ENCODE measurements around the gene CSNK1G3.
"Not testable (repeated sequence)": the region's sequence is repeated elsewhere in the genome, so short reads cannot be mapped to it uniquely, and the experiment has no call there.

The CSNK1G3 gene

DNA sequence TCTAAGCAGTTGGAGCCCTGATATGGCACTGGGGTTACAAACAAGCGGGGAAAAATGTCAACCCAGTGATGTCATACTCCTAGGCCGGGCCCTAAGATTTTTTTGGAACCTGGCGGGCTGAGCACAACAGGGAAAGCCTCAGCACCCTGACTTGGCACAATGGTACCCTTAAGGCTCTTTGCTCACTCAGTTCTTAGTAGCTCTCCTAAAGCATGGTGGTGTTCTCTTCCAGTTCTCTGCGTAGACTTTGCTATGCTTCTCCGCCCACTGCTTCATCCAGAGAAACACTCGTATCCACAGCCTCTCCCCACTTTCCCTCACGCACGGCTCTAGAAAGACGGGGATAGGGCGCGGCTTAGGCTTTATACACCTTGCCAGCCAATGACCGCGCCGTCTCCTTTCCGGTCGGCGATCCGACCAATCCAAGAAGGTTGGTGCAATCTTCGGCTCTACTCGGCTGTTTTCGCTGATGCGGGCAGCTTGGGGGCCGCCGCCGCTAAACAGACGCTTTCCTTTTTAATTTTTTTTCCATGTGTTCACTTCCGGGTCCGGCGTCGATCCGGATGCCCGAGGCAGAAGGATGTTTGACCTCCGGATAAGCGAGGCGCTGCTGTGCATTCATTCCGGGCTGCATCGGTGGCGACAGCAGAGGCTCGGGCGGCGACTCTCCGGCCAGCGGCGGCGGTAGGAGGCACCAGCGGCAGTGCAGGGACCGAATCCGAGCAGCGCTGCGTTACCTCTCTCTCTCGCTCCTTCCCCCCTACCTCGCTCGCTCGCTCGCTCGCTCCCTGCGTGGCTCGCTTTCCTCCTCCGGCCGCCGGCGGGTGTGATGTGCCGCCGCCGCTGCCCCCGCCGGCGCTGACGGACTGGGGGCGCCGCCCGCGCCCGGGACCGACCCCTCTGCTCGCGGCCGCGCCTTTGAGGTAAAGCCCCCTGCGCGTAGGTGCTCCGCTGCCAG, at the start of gene CSNK1G3:
CSNK1G3 (plus strand) TSS at position 530 of the 958 bp plus-strand sequence. CDS start 33,487 bp downstream, outside the sequence.
- intact Hi-C loops (cut with DNase I), result loop anchor here (2.0 kb wide), 1 partner anchor 89 kb away; the partner anchor contains the start of gene CEP120
- peak; percentile 90 to 98 (median 96) for DNase-seq

DNA sequence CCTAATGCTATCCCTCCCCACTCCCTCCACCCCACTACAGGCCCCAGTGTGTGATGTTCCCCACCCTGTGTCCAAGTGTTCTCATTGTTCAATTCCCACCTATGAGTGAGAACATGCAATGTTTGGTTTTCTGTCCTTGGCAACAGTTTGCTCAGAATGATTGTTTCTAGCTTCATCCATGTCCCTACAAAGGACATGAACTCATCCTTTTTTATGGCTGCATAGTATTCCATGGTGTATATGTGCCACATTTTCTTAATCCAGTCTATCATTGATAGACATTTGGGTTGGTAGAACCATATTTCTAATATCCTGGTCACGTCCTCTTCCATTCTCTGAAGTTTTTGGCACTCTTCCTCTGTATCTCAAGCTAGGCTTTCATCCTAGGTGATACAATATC, 45.1 kb upstream of the CSNK1G3 start:
- intact Hi-C loops (cut with DNase I); DNase-seq: not testable (repeated sequence)

DNA sequence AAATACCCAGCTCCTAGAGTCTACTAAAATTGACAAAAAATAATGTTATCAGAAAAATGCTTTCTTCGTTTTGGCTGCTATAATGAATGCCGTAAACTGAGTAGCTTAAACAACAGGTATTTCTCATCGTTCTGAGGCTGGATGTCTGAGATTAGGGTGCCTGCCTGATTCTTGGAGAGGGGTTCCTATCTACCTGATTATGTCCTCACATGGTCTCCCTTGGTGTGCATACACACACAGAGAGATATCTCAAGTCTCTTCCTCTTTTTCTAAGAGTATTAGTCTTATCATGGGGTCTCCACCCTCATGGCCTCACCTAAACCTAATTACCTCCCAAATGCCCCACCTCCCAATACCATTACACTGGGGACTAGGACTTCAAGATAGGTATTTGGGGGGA, 40.6 kb upstream of the CSNK1G3 start:
- intact Hi-C loops (cut with DNase I), result no loop called here
- no peak for DNase-seq

DNA sequence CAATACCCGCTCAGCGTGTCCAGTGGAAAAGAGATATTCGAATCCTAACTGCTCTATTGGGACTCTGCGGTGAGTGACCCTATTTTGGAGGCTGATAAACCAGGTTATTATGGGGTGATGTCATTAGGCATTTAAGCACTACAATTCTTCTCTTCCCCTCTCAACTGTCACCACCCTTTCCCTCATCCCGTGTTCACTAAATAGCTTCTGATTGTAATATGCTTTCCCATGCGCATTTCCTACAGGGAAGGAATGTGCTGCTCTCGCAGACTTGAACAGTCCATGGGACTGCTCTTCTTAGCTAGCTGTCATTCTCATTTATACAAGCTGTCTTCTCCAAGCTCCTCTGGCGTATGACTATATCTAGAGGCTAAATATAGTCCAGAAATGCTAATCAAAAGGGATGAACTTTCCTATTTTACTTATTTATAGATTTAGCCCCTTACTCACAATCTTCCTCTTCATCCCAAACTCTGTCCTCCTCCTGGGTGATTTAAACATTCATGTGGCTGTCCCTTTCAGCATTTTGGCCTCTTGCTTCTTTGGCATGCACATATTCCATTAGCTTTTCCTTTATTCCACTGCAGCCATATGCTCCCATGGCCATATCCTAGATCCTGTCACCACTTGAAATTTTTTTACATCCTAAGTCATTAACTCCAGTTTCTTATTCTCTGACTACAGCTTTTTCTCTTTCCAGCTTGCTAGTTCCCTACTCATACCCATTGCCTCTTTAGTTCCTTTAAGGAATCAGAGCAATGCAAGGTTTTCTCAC, 39.6 kb upstream of the CSNK1G3 start:
- DNase-seq, result no peak
- intact Hi-C loops (cut with DNase I), result no loop called here

DNA sequence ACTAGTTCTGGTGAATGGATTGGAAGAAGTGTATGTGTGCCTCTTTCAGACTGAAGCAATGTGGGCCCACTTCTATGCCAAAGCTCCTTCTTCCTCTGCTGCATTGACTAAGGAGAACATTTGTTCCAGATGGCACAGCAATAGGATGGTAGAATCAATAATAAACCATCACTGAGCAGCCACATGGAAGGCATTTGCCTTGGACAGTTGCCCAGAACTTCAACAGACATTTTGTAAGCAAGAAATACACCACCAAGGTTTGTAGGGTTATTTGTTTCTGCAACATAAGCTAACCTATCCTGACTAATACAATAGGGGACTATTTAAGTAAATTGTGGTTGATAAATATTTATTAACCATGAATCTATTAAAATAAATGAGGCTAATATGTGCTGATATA, 37.7 kb upstream of the CSNK1G3 start:
- intact Hi-C loops (cut with DNase I), result no loop called here
- DNase-seq, result no peak

DNA sequence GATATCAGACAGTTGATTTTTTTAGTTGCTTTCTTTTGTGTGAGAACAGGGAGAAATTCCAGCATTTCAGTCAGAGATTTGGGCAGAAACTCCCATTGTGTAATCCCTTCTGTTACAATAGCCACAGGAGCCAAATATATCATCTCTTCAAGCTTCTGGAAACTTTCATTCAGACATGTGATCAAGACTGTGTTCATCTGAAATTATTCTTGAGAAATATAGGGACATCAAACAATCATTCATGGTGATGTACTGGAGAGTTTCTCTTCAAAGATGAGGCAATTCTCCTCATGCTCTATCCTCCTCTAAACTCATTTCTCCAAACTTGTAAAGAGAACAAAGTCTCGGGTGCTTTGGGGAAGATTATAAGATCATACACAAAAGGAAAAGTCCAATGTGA, 35.2 kb upstream of the CSNK1G3 start:
- no peak for DNase-seq
- intact Hi-C loops (cut with DNase I), result no loop called here

DNA sequence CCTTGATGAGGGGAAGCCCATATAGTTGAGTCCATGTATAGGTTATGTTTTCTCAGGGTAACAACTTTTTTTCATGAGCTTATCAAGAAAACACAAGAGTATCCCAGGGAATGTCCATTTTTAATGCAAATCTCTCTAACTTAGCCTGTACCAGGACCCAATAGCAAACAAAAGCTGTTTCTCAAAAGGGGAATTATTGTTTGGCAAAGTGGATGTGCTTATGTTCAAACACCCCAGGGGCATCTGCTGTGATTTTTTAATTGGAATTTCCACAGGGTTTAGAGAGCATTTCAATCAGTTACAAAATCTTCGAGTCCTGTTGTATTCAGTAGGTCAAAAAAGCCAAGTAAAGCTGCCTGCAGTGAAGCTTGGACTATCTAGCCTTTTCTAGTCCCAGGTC, 33.4 kb upstream of the CSNK1G3 start:
- intact Hi-C loops (cut with DNase I), result no loop called here
- no peak for DNase-seq

DNA sequence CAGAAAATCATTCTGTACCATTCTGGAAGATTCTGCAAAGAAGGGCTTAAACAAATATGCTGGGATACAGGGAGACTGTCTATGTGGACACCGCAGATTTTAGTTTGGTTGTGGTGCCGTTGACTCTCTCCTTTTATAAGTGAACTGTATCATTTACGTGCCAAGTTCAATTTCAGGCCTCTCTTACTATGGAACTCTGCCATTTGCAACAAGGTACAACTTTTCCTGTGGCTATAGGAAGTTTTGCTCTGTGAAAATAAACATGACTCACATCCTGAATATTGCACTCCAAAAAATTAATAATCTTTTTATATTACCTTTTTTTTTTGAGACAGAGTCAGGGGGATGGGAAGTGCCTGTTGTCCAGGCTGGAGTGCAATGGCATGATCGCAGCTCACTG, 29.7 kb upstream of the CSNK1G3 start:
- intact Hi-C loops (cut with DNase I), result no loop called here
- DNase-seq, result no peak

DNA sequence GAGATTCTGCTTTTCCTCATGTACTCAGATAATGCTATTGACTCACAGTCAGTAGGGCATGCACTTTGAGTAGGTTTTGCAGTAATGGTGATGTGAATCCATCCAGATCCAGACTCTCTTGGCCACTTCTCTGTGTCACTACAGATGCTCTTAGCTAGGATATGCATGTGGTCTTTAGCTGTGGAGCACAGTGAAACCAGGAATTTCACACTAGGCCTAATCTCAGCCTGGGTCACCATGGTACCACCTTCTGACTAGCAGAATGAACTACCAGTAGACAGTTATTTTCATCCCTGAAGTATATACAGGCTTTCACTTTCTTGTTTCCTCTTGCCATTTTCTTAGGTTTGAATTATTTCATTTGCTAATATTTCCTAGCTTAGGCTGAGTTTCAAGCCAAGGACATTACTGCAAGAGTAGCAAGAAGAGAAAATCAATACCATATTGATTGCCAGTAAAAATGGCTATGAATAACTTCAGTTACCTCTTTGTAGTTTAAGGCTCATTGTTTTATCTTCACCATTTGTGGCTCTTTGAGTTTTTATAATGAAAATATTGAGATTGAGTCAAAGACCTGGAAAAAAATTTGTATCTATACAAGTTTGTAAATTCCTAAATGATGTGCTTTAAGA, 28.4 kb upstream of the CSNK1G3 start:
- intact Hi-C loops (cut with DNase I), result no loop called here

DNA sequence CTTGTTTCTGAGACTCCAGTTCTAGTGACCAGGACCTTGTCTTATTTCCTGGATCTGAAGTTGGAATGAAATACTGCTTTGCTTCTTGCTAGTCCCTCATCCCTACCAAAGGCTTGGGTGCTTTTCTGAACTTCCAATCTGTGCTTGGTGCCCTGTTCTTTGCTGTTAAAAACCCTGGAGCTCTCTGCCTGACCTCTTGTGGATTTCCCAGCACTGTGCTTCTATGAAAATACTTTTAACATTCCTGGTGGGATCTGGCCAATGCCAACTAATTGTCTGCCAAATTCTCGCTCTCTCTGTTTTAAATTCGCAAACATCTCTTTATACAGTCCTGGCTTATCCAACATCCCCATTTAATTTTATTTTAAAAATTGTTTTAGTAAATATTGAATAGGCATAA, 26.7 kb upstream of the CSNK1G3 start:
- intact Hi-C loops (cut with DNase I), result no loop called here
- no peak for DNase-seq

More for the DNA sequence above, 28.4 kb upstream of the CSNK1G3 start:
- no peak for DNase-seq

DNA sequence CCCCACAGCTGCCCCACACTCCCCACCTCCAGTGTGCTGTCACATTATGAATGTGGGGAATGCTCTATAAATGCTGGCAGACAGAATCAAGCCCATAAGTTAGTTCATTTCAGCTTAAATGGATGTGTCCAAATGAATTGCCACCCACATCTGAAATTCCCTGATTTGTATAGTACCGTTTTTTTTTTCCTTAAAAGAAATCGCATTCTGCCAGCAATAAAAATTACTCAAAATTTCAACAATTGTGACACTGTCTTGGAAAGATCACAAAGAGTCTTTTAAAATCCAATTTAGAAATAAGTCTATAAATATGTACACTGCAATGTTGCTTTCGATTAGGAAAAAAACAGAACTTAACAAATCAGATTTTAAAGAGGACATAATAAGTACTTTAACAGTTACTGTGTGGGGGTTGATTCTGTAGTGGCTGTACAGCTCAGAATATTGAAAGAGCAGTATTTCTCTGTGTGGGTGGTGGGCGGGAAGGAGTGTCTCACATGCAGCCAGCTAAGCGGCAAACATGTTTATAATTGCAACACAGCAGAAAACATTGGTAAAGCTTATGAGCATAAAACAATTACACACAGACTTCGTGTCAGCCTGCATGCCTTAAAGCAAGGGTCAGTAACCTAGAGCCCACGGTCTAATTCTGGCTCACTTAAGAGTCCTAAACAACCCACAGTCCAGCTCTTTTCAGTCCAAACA, 24.9 kb upstream of the CSNK1G3 start:
- intact Hi-C loops (cut with DNase I), result no loop called here
- peak in 2 of 42 donors; percentile 13 to 43 for DNase-seq

DNA sequence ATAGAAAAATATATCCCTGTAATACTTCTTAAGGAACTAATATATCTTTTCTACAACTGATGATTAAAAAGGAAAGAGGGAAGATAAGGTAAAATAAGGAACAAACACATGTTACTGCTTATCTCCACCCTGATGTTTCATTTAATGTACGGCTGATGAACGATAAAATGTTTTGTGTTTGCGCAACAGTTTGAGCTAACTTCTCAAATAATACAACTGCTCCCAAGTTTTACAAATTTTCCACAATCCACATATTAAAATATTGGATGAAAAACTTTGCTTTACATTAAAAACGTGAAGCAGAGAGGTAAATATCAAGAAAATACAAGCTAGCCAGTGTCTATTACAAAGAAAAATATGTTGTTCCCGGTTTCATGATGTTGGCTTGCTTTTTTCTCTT, 21.0 kb upstream of the CSNK1G3 start:
- intact Hi-C loops (cut with DNase I), result no loop called here
- no peak for DNase-seq

DNA sequence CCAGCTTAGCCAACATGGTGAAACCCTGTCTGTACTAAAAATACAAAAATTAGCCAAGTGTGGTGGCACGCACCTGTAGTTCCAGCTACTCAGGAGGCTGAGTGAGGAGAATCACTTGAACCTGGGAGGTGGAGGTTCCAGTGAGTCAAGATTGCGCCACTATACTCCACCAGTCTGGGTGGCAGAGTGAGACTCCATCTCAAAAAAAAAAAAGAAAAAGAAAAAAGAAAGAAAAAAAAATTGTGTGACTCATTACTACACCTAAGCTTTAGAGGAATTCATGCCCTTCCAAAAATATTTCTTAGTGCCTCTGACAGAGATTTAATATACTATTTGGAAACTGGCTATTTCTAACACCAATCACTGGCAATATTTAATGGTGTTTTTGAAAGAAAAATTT, 16.8 kb upstream of the CSNK1G3 start:
- DNase-seq; intact Hi-C loops (cut with DNase I): not testable (repeated sequence)

DNA sequence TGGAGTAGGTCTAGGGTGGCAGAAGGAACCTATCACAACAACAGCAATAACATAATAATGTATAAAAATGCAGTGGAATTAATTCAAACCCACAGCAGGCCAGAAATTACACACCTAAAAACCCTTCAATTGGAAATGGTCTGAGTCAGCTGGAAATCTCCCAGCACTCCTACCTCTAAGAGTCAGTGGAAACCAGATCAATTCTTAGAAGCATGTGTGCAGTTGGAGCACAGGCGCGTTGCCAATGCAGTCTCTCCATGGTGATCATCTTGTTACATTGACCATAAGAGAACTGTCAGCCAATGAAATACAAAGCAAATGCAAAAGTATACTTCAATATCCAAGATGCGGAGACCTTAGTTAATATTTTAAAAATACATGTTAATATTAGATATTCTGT, 15.1 kb upstream of the CSNK1G3 start:
- intact Hi-C loops (cut with DNase I), result no loop called here
- DNase-seq, result no peak

DNA sequence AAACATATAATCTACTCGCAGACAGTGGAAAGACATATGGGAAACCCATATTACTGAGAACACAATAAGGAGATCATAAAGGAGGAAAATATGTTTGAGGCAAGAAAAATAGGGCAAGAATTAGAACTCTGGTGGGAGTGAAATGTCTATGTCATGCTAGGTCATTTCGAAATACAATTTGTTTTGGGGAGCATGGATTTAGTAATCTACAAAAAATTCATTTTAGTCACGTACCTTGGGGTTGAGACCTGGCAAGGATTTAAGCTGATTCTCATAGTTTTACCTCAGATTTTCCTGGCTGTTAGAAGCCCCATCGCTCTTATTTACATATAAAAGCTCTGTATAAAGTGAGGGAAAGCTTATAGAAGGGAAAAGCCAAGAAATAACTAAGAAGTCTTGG, 11.5 kb upstream of the CSNK1G3 start:
- no peak for DNase-seq
- intact Hi-C loops (cut with DNase I), result no loop called here

DNA sequence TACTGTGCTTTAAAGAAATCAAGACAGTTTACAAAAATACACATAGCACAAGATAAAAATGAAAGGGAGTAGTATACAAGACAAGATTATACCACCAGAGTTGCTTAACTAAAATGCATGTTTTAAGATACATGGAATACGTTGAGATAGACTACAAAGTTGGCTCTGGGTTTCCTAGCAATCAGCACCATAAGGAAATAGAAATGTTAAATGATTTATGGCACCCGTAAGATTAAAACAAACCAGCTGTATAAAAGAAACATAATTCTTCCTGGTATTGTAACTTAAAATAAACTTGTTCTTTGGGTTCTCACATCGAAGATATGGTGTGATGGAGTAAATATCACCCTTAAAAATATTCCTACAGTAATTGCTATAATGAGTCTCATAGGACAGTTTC, 9.9 kb upstream of the CSNK1G3 start:
- intact Hi-C loops (cut with DNase I), result no loop called here
- DNase-seq, result no peak

DNA sequence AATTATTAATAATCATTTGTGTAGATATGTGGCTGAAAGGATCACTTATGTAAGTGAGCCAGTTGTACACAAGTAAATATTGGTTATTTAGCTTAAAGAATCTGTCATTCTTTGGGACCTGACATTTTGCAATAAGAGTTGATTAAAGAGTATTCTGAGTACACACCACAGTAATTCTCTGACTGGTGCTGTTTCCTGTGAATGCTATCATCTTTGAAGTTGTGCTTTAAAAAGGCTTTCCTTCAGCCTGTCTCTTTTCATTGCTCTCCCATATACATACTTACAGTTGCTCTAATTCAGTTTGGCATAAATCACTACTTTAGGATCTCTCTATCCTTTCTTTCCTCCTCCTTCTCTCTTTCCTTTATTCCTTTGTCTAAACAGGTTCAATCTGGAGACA, 8.7 kb upstream of the CSNK1G3 start:
- DNase-seq, result no peak
- intact Hi-C loops (cut with DNase I), result no loop called here

DNA sequence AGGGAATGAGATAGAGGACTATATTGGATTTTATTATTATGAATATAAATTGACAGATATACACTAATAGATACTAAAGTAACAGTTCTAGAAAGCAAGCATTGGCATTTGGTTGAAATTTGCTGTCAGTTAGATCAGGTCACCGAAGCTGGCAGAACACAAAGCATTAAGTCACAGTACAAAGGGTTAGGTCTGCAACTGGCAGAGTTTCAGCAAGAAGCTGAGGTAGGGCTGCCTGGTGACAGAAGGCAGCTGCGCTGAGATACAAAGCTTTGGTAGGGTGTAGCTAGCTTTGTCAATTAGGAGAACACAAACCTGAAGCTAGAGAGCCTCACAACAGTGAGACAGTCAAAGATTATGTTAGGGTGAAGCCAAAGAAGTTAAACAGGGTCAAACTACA, 6.3 kb upstream of the CSNK1G3 start:
- no peak for DNase-seq
- intact Hi-C loops (cut with DNase I), result no loop called here

DNA sequence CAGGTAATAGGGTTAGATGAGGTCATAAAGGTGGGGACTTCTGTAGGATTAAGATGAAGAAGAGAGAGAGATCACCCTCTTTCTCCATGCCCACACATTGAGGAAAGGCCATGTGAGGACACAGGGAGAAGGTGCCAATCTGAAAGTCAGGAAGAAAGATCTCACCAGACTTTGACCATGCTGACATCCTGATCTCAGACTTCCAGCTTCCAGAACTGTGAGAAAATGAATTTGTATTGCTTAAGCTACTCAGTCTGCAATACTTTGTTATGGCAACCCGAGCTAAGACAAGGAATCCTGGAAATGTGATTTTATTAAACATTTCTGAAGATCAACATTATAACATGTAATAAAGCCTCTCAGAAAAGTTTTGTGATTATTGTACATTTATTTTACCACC, 3.5 kb upstream of the CSNK1G3 start:
- DNase-seq, result no peak
- intact Hi-C loops (cut with DNase I), result no loop called here

All from head of caudate nucleus (tissue), 42 donors.